HepG2 (cell line): Measurements from ENCODE around the gene GRIP1. TPM values are rescaled to one million over a fixed set of nuclear protein-coding genes. Genes with fewer than 3 reads are reported as not detected.

ENCODE experiments used
- ATAC-seq: fragments of 200-7000 bp; cut with Tn5 transposase; 3 replicates; pipeline ENCODE4 v1.9.1; 2020; ENCODE audit warnings: mild to moderate bottlenecking, moderate library complexity
- BruUV-seq: library from RNA; stranded (reverse); fragments of 400-500 nt; replicated peaks from 2 replicates; lab custom pipeline; 2021; lab: Mats Ljungman, UMichigan
- CTCF ChIA-PET: fragments of 300-600 bp; formaldehyde crosslinking; extraction: SDS; loops from one replicate; lab custom pipeline; 2021; ENCODE audit warnings: low total read pairs, inconsistent platforms, low intra/inter-chr PET ratio; lab: Yijun Ruan, JAX
- POLR2A ChIA-PET: fragments of 350-600 bp; sonication (Branson Sonifier 250); formaldehyde crosslinking; loops from one replicate; lab custom pipeline; 2020; ENCODE audit warnings: antibody characterized with exemption, inconsistent platforms; lab: Yijun Ruan, JAX
- DNase-seq: peaks from one replicate; pipeline ENCODE4 v3.0.0-alpha.2; 2015; ENCODE audit warnings: low spot score
- FAIRE-seq: peaks from 3 replicates; lab custom pipeline; 2011; peaks lifted over from hg19 to GRCh38; lab: Jason Lieb, UNC
- H2AFZ ChIP-seq: one replicate; pipeline ENCODE4 v1.6.1; 2011; ENCODE audit warnings: low read length, inconsistent platforms
- H3K27ac ChIP-seq: fragments of 300-600 bp; 3 replicates; pipeline ENCODE4 v1.8.0; 2011; ENCODE audit warnings: mixed run types, mild to moderate bottlenecking, mixed read lengths, low read length, inconsistent platforms; ENCODE audit not compliant: insufficient read depth; ENCODE audit errors: extremely low read length
- H3K27me3 ChIP-seq, 2 experiments: fragments of 200-600 bp in 1 of 2; 2 replicates in 1 of 2; 3 replicates in 1 of 2; pipeline versions ENCODE4 v1.6.0 to v1.8.0; 2011; ENCODE audit warnings: low read length in 2 of 2, mild to moderate bottlenecking in 2 of 2, moderate library complexity in 2 of 2, inconsistent platforms in 1 of 2; ENCODE audit not compliant: insufficient read depth in 2 of 2, control insufficient read depth in 1 of 2
- H3K36me3 ChIP-seq, 2 experiments: fragments of 200-600 bp in 1 of 2; replicated peaks in 1 of 2; 2 replicates in 1 of 2; 3 replicates in 1 of 2; pipeline versions ENCODE4 v1.5.1 to v1.8.0; 2011; ENCODE audit warnings: low read length in 2 of 2, inconsistent platforms in 1 of 2; ENCODE audit not compliant: insufficient read depth in 2 of 2, control insufficient read depth in 1 of 2
- H3K4me1 ChIP-seq: 2 replicates; pipeline ENCODE4 v1.5.1; 2012; ENCODE audit warnings: low read length, inconsistent platforms; ENCODE audit not compliant: insufficient read depth
- H3K4me2 ChIP-seq: 2 replicates; pipeline ENCODE4 v1.6.0; 2011; ENCODE audit warnings: low read depth, low read length, inconsistent platforms
- H3K4me3 ChIP-seq, 3 experiments: fragments of 200-600 bp in 1 of 3; sonication (generic), shearing (Covaris generic) in 1 of 3; replicated peaks in 1 of 3; 2 replicates each; pipeline ENCODE4 v1.5.1; 2011 to 2016; ENCODE audit warnings: low read length in 3 of 3, inconsistent platforms in 2 of 3, low read depth in 2 of 3, mild to moderate bottlenecking in 2 of 3, control low read depth in 1 of 3, mixed read lengths in 1 of 3; ENCODE audit not compliant: insufficient read depth in 1 of 3
- H3K79me2 ChIP-seq: one replicate; pipeline ENCODE4 v1.6.1; 2011; ENCODE audit warnings: low read length, inconsistent platforms; ENCODE audit not compliant: insufficient read depth
- H3K9ac ChIP-seq: 2 replicates; pipeline ENCODE4 v1.6.0; 2011; ENCODE audit warnings: mild to moderate bottlenecking, low read depth, low read length, inconsistent platforms; ENCODE audit not compliant: insufficient read depth
- H3K9me3 ChIP-seq: 2 replicates; pipeline ENCODE4 v1.5.1; 2012; ENCODE audit warnings: mild to moderate bottlenecking, low read length
- H4K20me1 ChIP-seq: 2 replicates; pipeline ENCODE4 v1.6.0; 2011; ENCODE audit warnings: inconsistent platforms, mild to moderate bottlenecking, low read length, moderate library complexity; ENCODE audit not compliant: insufficient read depth
- CHD4 ChIP-seq: fragments of 200-600 bp; sonication (generic); IDR thresholded peaks from 2 replicates; pipeline ENCODE4 v1.7.0; 2017; ENCODE audit warnings: mild to moderate bottlenecking, low read length, borderline replicate concordance
- DRAP1 ChIP-seq: IDR thresholded peaks from 2 replicates; pipeline ENCODE4 v1.6.1; 2016; ENCODE audit warnings: missing genetic modification reagents, missing compliant biosample characterization
- HNF1A ChIP-seq, 2 experiments: sonication (generic) in 1 of 2; formaldehyde crosslinking in 1 of 2; IDR thresholded peaks; 2 replicates each; pipeline versions ENCODE4 v1.4.0 to v1.6.1; 2016 to 2020; ENCODE audit warnings: borderline replicate concordance in 1 of 2, low read depth in 1 of 2, mild to moderate bottlenecking in 1 of 2, missing genetic modification reagents in 1 of 2
- LCORL ChIP-seq, 2 experiments: fragments of 450-650 bp in 1 of 2; sonication (generic) in 1 of 2; formaldehyde crosslinking in 1 of 2; IDR thresholded peaks; 2 replicates each; pipeline versions ENCODE4 v1.5.0 to v1.6.1; 2017 to 2020; ENCODE audit warnings: antibody characterized with exemption in 1 of 2, missing genetic modification reagents in 1 of 2
- PLRG1 ChIP-seq: fragments of 450-650 bp; conservative IDR thresholded peaks from 2 replicates; pipeline ENCODE4 v1.6.1; 2016
- POGZ ChIP-seq: sonication (generic); formaldehyde crosslinking; IDR thresholded peaks from 2 replicates; pipeline ENCODE4 v1.4.0; 2020; ENCODE audit warnings: mild to moderate bottlenecking, missing genetic modification reagents
- SIN3A ChIP-seq: IDR thresholded peaks from 2 replicates; pipeline ENCODE4 v1.6.1; 2011; ENCODE audit warnings: low read depth, mild to moderate bottlenecking, control low read depth, low read length, borderline replicate concordance
- SRSF9 ChIP-seq: fragments of 200-400 bp; formaldehyde crosslinking; IDR thresholded peaks from 2 replicates; pipeline ENCODE4 v1.6.1; 2018; ENCODE audit warnings: borderline replicate concordance, mild to moderate bottlenecking, low read depth, low read length; ENCODE audit not compliant: insufficient read depth, poor library complexity, severe bottlenecking
- THAP8 ChIP-seq: sonication (generic); formaldehyde crosslinking; IDR thresholded peaks from 2 replicates; pipeline ENCODE4 v1.5.1; 2020; ENCODE audit warnings: missing genetic modification reagents, mild to moderate bottlenecking, borderline replicate concordance
- XBP1 ChIP-seq: sonication (generic); formaldehyde crosslinking; IDR thresholded peaks from 2 replicates; pipeline ENCODE4 v1.5.0; 2020; ENCODE audit warnings: missing genetic modification reagents
- ZC3H4 ChIP-seq: sonication (generic); formaldehyde crosslinking; IDR thresholded peaks from 2 replicates; pipeline ENCODE4 v1.4.0; 2020; ENCODE audit warnings: missing genetic modification reagents, borderline replicate concordance
- ZNF670 ChIP-seq: sonication (generic); formaldehyde crosslinking; IDR thresholded peaks from 2 replicates; pipeline ENCODE4 v1.8.0; 2022; ENCODE audit warnings: mild to moderate bottlenecking, missing genetic modification reagents, borderline replicate concordance
- WGBS: methylation state at CpG from one replicate; pipeline ENCODE4 v1.1.6; 2017; ENCODE audit warnings: low lambda C conversion rate; 5-methylcytosine and 5-hydroxymethylcytosine counted together
- in situ Hi-C: cut with HindIII; loops from 2 replicates; pipeline ENCODE4 v1.10.0; 2017; ENCODE audit warnings: low pct_unique_long_range_greater_than_20kb; ENCODE audit not compliant: extremely low pct_ligation_motif_present
- intact Hi-C: fragments of 100-400 bp; cut with micrococcal nuclease; formaldehyde crosslinking; loops from one replicate; pipeline ENCODE4 v1.10.0; 2022; ENCODE audit not compliant: unreplicated experiment
- polyA plus RNA-seq, 8 experiments: library from polyadenylated mRNA; depleted of rRNA in 3 of 8; stranded (reverse) in 7 of 8; unstranded in 1 of 8; fragments of >200 nt; fragmentation: Illumina TruSeq in 4 of 8; extraction: Trizol in 4 of 8; gene quantifications; 2 replicates each; pipeline versions ENCODE4 v1.2.1 to v1.2.3, GENCODE V29; 2011 to 2016; ENCODE audit warnings: low read depth in 4 of 8, missing spikeins in 1 of 8, mixed read lengths in 1 of 8; ENCODE audit not compliant: insufficient read depth in 1 of 8
- total RNA-seq, 5 experiments: library from RNA; depleted of rRNA; stranded (reverse); fragments of >200 nt; fragmentation: Illumina TruSeq; extraction: Trizol; gene quantifications; 2 replicates each; pipeline ENCODE4 v1.2.3, GENCODE V29; 2016; ENCODE audit warnings: low read depth in 1 of 5

GRIP1 gene
- total and polyA plus RNA-seq, 2 of the 13 experiments (the other 11 are each of a cell fraction or from before 2014, with no cell fraction given), result not detected

- H3K4me2 ChIP-seq, result no peak overlapping the region
- no peak overlapping the region for H3K9ac ChIP-seq
- DNase-seq (no peak), ATAC-seq (no peak), FAIRE-seq (no peak)
- in situ Hi-C loops, result no loop called here
- no peaks in the 10 kb centered on the region for H3K36me3 ChIP-seq
- intact Hi-C loops, result no loop called here
- H3K4me1 ChIP-seq, result no peaks in the 10 kb centered on the region
- no peak overlapping the region for H3K4me3 ChIP-seq
- BruUV-seq, result no TSS peak
- H3K27me3 ChIP-seq, result no peaks in the 10 kb centered on the region
- no peak overlapping the region for H3K27ac ChIP-seq
- H3K79me2 ChIP-seq, result no peaks in the 10 kb centered on the region
- ChIA-PET CTCF (no interaction called here), POLR2A (no interaction called here)
- H4K20me1 ChIP-seq, result no peaks in the 10 kb centered on the region
- H3K9me3 ChIP-seq, result no peaks in the 10 kb centered on the region
- TF ChIP-seq CHD4, result no peak
- TF ChIP-seq ZNF670 (CRISPR knock-in tag), result no peak
- H2AFZ ChIP-seq, result no peak overlapping the region
Measured at GRCh38 chr12:66594688-66595087, 84.2 kb downstream of the GRIP1 start.

GRCh38 chr12:66590275-66590985 lies 88.4 kb downstream of the GRIP1 start:
- H3K9me3 ChIP-seq, result no peaks in the 10 kb centered on the region
- intact Hi-C loops, result no loop called here
- no peaks in the 10 kb centered on the region for H4K20me1 ChIP-seq
- H3K27me3 ChIP-seq, result no peaks in the 10 kb centered on the region
- no peak overlapping the region for H3K9ac ChIP-seq
- H3K4me3 ChIP-seq, result no peak overlapping the region
- no peak overlapping the region for H2AFZ ChIP-seq
- BruUV-seq, result no TSS peak
- H3K79me2 ChIP-seq, result no peaks in the 10 kb centered on the region
- CTCF ChIA-PET, result no interaction called here
- H3K27ac ChIP-seq, result no peak overlapping the region
- H3K4me2 ChIP-seq, result no peak overlapping the region
- TF ChIP-seq HNF1A (IDR thresholded peaks at IDR 0.05; ENCODE audit: low read depth) (no peak), HNF1A (CRISPR knock-in tag; IDR thresholded peaks at IDR 0.05; ENCODE audit: borderline replicate concordance) (no peak), POGZ (CRISPR knock-in tag) (no peak), ZC3H4 (CRISPR knock-in tag) (no peak), SIN3A (no peak), SRSF9 (no peak), THAP8 (CRISPR knock-in tag) (no peak), PLRG1 (no peak), LCORL (IDR thresholded peaks at IDR 0.05) (no peak), LCORL (CRISPR knock-in tag; IDR thresholded peaks at IDR 0.05) (no peak), XBP1 (no peak), DRAP1 (no peak)
- no peaks in the 10 kb centered on the region for H3K4me1 ChIP-seq
- DNase-seq (no peak), ATAC-seq (no peak), FAIRE-seq (no peak)
- 0% methylated on average over 2 of the region's 2 CpGs for WGBS
- POLR2A ChIA-PET, result no interaction called here
- H3K36me3 ChIP-seq, result no peaks in the 10 kb centered on the region
- in situ Hi-C loops, result no loop called here
